GM11168 (cell line): ENCODE results near the gene RASL10B.
"Not testable (repeated sequence)": the region's sequence is repeated elsewhere in the genome, so short reads cannot be mapped to it uniquely, and the experiment has no call there.

Experiments used
- in situ Hi-C: fragments of 300-500 bp; cut with MboI; formaldehyde crosslinking; loops from one replicate; pipeline ENCODE4 v1.12.0; 2022; ENCODE audit warnings: low sequenced_read_pairs; ENCODE audit not compliant: unreplicated experiment

Gene RASL10B, protein sequence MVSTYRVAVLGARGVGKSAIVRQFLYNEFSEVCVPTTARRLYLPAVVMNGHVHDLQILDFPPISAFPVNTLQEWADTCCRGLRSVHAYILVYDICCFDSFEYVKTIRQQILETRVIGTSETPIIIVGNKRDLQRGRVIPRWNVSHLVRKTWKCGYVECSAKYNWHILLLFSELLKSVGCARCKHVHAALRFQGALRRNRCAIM

GRCh38 chr17:35731239-35731916 is at the start of gene RASL10B:
TSS of gene RASL10B (plus strand) at chr17:35731639. CDS start at chr17:35735185, 3,546 bp downstream.
- in situ Hi-C loops: loop anchor here (25.0 kb wide), 1 partner anchor 569 kb away; no protein-coding TSS in a partner anchor

DNA sequence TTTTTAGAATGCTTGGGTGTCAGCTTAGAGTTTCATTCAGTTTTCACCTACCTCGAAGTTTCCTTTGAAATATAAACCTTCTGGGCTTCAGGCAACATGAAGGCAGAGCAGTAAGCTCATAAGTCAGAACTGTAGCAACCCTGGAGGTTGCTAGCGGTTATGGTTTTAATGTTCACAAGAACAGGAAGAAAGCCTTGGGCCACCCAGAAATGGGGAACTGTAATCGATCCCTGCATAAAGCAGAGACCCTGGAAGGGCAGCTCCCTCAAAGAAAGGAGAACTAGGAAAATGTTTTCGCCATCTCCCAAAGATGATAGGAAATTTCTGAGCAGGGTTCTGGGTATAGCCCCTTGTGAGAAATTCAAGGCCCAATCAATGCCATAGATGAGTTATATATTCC is 47.8 kb upstream of the RASL10B start:
- in situ Hi-C loops: no loop called here

DNA sequence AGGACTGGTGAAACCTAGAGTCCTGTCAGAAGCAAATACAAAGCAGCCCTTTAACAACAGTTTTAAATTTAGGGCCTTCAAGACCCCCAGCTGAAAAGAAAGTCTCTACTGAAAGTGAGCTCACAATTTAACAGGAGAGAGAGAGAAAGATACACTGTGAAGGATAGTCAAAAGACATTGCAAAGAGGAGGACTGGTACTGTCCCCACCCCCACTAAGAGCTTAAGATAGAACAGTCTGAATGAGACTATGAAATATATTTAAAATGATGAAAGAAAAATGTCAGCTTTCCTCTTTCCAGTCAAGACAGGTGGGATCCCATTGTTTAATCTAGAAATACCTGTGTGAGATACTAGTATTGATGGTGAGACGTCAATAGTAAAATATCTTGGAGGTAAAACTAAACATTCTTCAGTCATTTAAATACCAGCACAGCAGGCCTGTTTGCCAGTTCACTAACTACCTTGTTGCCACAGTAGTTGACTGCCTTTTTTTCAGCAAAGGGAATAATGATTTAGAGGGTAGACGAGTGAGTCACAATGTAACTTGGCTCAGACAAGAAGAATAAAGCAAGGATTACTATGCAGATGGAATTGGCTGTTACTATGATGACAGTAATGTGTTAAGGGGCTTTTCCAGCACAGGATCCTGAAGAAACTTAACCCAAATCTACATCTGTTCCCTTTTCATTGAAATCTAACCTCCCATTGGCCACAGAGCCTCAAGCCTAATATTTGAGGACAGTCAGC is 47.2 kb upstream of the RASL10B start:
- in situ Hi-C loops: no loop called here

GRCh38 chr17:35692512-35693210 is 38.8 kb upstream of the RASL10B start:
- in situ Hi-C loops: no loop called here

DNA sequence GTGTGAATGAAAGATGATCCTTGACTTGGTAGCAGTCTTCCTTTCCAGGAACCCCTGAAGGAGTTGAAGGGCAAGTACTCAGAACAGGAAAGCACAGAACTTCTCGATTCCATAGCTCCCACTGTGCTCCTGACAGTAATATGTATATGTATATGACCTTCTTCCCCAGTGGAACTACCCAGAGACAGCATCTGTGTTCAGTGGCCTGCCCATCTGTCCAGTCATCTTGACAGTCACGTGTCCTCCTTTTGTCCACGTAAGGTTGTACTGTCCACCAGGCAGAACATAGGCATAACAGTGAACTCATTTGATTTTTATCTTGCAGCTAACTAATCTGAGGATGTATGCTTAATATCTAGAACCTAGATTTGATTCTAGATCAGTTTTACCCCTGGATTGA is 37.8 kb upstream of the RASL10B start:
- in situ Hi-C loops: no loop called here

GRCh38 chr17:35694906-35695305 is 36.5 kb upstream of the RASL10B start:
- in situ Hi-C loops: no loop called here

- in situ Hi-C loops: no loop called here
Observed at GRCh38 chr17:35695613-35696012, 35.8 kb upstream of the RASL10B start.

- in situ Hi-C loops: no loop called here
Observed at GRCh38 chr17:35698800-35699199, 32.6 kb upstream of the RASL10B start.

GRCh38 chr17:35700150-35700549 is 31.3 kb upstream of the RASL10B start:
- in situ Hi-C loops: no loop called here

GRCh38 chr17:35701491-35701890 is 29.9 kb upstream of the RASL10B start:
- in situ Hi-C loops: no loop called here

DNA sequence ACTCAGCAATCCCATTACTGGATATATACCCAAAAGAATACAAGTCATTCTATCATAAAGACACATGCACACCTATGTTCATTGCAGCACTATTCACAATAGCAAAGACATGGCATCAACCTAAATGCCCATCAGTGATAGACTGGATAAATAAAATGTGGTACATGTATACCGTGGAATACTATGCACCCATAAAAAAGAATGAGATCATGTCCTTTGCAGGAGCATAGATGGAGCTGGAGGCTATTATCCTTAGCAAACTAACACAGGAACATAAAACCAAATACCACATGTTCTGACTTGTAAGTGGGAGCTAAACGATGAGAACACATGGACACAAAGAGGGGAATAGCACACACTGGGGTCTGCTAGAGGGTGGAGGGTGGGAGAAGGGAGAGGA is 28.1 kb upstream of the RASL10B start:
- in situ Hi-C loops: not testable (repeated sequence)

DNA sequence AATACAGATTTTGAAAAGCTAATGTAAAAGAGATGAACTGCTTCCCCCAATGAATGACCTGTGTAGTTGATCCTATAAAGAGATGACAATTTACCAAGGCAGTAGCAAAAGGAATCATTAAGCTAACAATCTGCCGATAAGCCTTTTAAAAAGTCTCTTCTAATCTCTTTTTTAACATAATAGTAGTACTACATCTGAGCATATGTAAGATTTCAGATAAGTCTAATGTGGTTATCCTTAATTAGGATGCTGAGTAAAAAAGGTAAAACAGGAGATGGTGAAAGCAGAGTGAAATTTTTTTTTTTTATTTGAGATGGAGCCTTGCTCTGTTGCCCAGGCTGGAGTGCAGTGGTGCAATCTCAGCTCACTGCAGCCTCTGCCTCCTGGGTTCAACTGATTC is 26.2 kb upstream of the RASL10B start:
- in situ Hi-C loops: no loop called here

- in situ Hi-C loops: no loop called here
Observed at GRCh38 chr17:35705705-35706104, 25.7 kb upstream of the RASL10B start.

DNA sequence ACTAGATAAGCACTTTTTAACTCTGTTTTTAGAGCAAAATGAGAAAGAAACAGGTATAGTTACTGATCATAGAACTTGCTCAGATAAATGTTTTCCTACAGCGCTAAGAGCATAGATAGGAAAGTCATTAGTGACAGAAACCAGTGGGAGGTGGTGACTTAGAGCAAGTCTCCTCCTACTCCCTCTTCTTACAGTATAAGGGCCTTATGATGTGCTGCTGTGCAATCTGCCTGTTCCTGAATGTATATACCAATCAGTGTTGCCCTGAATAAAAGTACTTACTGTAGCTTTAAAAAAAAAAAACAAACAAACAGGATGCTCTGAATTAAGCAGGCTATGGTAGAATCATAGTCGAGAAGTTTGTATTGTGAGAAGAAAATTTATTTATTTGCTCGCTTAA is 23.3 kb upstream of the RASL10B start:
- in situ Hi-C loops: no loop called here

- in situ Hi-C loops: no loop called here
Observed at GRCh38 chr17:35708951-35709350, 22.5 kb upstream of the RASL10B start.

- in situ Hi-C loops: no loop called here
Observed at GRCh38 chr17:35709874-35710273, 21.6 kb upstream of the RASL10B start.

- in situ Hi-C loops: no loop called here
Observed at GRCh38 chr17:35710950-35711349, 20.5 kb upstream of the RASL10B start.

DNA sequence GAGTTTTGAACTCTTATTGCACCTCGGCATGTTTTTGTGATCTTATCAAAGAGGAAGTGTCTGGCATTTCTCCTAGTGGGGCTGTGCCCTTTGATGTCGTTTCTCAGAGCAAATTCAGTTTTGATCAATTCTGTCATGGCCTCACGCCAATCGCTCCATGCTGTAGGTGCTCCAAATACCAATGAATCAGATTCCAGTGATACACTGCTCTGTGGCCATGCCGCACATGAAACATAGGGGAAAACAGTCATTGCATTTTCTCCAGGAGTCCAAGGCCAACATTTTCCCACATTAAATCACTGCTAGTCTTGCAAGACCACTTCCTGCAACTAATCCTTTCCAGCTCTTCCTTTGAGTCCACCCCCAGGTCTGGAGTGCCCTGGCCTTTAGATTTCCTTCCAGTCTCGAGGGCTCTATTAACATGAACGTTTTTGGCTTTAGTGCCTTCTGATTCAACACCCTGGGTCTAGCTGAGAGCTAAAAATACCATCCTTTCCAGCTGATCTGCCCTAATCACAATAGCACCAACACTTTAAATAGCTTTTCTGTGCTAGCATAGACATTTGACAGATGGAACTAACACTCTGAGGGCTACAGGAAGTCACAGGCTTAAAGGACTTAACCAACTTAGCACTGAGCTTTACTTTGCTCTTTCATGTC is 18.2 kb upstream of the RASL10B start:
- in situ Hi-C loops: no loop called here

GRCh38 chr17:35714988-35715387 is 16.5 kb upstream of the RASL10B start:
- in situ Hi-C loops: no loop called here

GRCh38 chr17:35715416-35715815 is 16.0 kb upstream of the RASL10B start:
- in situ Hi-C loops: no loop called here
